ENCODE data around the gene MRPL55.

MRPL55 gene

GRCh38 chr1:228082918-228083870, 25.9 kb downstream of the MRPL55 start:
- DNase-seq = peak; percentile 48

GRCh38 chr1:228082214-228082917, 26.7 kb downstream of the MRPL55 start, which contains the start of gene ARF1:
Gene ARF1, plus strand, starts transcription at chr1:228082708. Its CDS starts 14,407 bp downstream, at chr1:228097115.
- peak; percentile 93 for DNase-seq

DNA sequence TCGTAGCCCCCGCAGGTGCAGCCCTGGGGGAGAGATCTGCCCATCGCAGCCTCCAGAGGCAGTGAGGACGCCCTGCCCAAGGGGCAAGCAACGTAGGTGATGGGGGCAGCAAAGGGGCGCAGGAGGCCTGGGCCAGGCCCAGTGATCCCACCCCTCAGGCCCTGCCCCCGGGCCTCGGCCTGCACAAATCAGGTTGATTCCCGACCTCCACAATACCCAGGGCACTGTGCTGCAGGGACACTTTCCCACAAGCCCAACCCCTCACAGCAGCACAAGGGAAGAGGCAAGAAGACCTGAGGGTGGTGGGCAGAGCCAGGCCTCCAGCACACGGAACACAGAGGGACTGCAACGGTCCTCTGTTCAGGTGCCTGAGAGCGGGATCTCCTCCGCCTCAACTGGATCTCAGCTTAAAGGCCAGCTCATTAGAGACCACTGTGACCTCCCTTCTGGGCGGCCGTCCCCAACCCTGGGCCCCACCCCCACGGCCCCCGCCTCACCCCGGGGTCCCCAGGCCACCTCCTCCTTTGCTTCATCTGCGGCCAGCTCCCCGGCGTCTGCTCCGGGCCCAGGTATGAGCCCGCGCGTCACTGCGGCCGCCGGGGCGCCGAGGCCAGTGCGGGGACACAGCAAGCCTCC, 27.4 kb downstream of the MRPL55 start:
- peak; percentile 34 for DNase-seq

GRCh38 chr1:228081144-228081543, 28.0 kb downstream of the MRPL55 start:
- no peak for DNase-seq

- no peak for DNase-seq
Observed at GRCh38 chr1:228079601-228080263, 29.4 kb downstream of the MRPL55 start.

GRCh38 chr1:228079013-228079412, 30.1 kb downstream of the MRPL55 start:
- no peak for DNase-seq

DNA sequence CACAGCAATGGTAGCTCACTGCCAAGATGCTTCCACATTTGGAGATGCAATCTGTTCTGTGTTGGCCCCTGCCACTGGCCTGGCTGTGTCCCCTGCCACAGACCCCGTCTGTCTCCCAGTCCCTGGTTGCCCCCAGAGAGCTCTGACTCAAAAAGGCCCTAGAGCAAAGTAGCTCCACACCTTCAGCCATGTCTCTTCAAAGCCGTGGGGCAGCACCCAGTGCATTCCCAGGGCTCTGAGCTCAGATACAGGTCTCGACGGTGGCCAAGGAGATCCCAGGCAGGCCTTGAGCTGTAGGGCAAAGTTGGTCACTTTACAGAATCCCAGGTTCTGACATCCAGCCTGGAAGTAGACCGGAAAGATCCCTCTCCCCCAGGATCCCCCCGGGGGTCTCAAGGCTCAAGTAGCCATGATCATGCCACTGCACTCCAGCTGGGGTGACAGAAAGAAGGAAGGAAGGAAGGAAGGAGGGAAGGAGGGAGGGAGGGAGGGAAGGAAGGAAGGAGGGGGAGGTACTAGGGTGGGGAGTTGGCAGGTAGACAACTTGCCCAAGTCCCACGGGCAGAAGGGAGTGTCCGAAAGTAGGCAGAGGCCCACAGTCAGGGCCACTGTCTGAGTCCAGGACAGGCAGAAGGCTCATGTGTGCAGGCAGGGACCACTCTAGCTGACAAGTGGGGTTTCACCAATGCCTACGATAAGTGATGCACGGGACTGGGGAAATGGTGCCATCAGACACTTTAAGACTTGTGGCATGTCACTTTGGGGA, 31.4 kb downstream of the MRPL55 start:
- DNase-seq = no peak

- no peak for DNase-seq
Observed at GRCh38 chr1:228076796-228077430, 32.2 kb downstream of the MRPL55 start.

- no peak for DNase-seq
Observed at GRCh38 chr1:228075801-228076271, 33.3 kb downstream of the MRPL55 start.

DNA sequence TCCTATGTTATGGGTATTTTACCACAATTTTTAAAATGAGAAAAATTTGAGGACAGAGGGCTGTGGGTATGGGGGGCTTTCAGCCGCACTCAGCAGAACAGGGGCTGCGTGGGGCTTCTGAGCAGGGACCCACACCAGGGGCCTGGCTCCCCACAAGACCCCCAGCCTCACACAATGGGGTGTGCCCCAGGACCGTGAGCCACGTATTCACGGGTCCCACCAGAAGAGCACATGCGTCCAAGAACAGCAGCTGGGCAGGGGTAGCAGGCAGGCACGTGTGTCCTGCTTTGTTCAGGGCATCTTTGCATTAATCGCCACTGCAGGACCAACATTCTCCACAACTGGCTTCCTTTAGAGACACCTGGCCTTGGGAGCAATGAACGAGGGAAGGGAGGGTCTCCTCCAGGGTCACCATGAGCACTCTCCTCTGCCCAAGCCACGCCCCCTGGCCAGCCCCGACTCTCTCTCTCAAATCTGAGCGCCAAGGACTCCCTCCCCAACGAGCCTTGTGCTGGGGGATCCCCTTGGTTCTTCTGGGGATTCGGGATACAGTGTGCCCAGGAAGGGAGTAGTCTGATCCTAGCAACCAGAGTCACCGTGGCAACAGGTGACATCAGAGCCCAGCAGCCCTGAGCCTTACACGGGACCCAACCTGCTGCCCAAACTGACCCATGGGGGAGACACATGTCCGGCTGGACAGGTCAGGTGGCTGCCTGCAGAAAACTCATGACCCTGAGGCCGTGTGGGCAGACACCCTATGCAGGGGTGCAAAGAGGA, 34.0 kb downstream of the MRPL55 start:
- no peak for DNase-seq

GRCh38 chr1:228073857-228074545, 35.1 kb downstream of the MRPL55 start:
- DNase-seq = peak; percentile 23

DNA sequence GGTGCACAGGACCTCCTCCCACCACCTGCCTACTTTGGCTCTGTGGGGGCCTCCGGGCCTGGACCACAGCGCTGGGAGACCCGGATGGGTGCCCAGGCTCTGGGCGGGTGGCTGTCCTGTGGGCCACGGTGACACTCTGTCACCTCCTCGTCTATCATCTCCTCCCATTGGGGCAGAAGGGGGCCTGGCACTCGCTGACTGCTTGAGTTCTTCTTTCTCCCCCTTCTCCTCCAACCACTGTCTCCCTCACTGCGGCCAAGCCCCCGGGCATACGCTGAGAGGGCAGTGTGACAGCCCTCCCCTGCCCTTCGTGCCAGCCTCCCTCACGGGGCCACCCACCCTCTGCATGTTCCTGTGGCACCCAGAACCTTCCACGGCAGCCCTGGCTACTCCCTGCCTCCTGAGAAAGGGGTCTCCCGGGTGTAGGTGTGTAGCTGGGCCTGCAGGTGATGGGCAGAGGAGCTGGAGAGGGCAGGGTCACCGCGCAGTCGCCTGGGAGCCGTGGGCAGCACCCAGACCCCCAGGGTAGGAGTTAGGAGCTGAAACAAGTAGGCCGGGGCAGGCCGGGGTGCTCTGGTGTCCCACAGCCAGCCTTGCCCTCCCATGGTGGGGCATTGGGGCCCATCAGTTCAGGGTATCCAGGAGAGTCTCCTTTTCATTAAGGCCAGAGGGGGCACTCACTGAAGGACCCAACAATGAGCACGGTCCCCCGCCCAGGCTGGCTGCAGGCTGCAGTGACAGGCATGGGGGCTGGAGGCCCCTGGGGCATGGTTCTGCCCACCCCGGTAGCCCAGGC, 35.8 kb downstream of the MRPL55 start:
- DNase-seq = no peak

DNA sequence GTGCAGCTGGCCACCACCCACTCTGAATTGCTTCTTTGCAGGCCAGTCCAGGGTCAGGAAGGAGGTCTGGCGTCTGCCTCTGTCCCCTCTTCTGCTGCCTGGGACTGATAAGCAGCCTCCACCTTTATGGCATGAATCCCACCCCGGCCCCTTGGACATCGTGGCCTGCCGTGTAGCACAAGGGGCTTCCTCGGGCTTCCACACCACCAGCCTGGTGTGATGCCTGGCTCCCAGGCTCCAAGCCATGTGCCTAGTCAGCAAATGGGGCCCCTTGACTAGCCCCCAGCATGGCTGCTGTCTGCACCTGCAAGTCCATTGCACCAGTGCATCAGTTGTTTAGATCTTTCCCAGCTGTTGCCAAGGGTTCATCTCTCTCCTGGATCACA, 36.4 kb downstream of the MRPL55 start:
- no peak for DNase-seq

GRCh38 chr1:228071839-228072657, 37.1 kb downstream of the MRPL55 start:
- DNase-seq = no peak

DNA sequence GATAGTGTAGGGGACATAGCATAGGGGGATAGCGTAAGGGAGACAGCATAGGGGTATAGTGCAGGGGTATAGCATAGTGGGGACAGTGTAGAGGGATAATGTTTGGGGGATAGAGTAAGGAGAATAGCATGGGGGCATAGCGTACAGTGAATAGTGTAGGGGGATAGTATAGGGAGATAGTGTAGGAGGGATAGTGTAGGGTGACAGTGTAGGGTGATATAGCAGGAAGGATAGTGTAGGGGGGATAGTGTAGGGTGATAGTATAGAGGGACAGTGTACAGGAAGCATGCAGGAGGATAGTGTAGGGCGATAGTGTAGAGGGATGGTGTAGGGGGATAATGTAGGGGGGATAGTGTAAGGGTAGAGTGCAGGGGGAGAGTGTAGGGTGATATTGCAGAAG, 38.2 kb downstream of the MRPL55 start:
- no peak for DNase-seq

- no peak for DNase-seq
Observed at GRCh38 chr1:228070173-228070572, 38.9 kb downstream of the MRPL55 start.

GRCh38 chr1:228068359-228068758, 40.7 kb downstream of the MRPL55 start:
- no peak for DNase-seq

All from NCI-H1092 treated with DMSO at 0.1 percent for 48 hours (cell line).